PFSK-1 (cell line): Measurements from ENCODE around the gene USP30.

ENCODE experiments used
- FOXP2 ChIP-seq: optimal IDR thresholded peaks from 2 replicates; pipeline ENCODE3; 2011; ENCODE audit warnings: borderline replicate concordance, control low read depth, inconsistent platforms; ENCODE audit not compliant: insufficient read depth; ENCODE audit errors: extremely low read length, extremely low read depth
- POLR2AphosphoS5 ChIP-seq: IDR thresholded peaks from 2 replicates; pipeline ENCODE4 v1.6.1; 2012; ENCODE audit warnings: low read depth, mild to moderate bottlenecking, control low read depth, low read length, moderate library complexity
- REST ChIP-seq, 2 experiments: IDR thresholded peaks; 2 replicates each; pipeline versions ENCODE4 v1.6.1 to v1.8.0; 2011 to 2012; ENCODE audit warnings: low read depth in 2 of 2, low read length in 2 of 2, control low read depth in 1 of 2, inconsistent platforms in 1 of 2, mild to moderate bottlenecking in 1 of 2, moderate library complexity in 1 of 2; ENCODE audit not compliant: insufficient read depth in 1 of 2
- SIN3A ChIP-seq: IDR thresholded peaks from 2 replicates; pipeline ENCODE4 v1.6.1; 2012; ENCODE audit warnings: mild to moderate bottlenecking, low read length, moderate library complexity, borderline replicate concordance; ENCODE audit not compliant: insufficient read depth
- TAF1 ChIP-seq: IDR thresholded peaks from 2 replicates; pipeline ENCODE4 v1.6.1; 2012; ENCODE audit warnings: low read length, control low read depth, borderline replicate concordance; ENCODE audit not compliant: insufficient read depth

GRCh38 chr12:109100741-109101140 is 48.4 kb downstream of the USP30 start:
- no peak for TF ChIP-seq TAF1
- no peak for TF ChIP-seq REST (IDR thresholded peaks at IDR 0.05; ENCODE audit: insufficient read depth in 1 of 2, low read depth in 2 of 2, low read length in 2 of 2)
- TF ChIP-seq SIN3A = no peak
- no peak for TF ChIP-seq POLR2AphosphoS5
- no peak for TF ChIP-seq FOXP2
